SK-N-MC (cell line): ENCODE data around the gene PAX5.

Experiments used
- EZH2 ChIP-seq: fragments of 200-600 bp; sonication (generic); IDR thresholded peaks from one replicate; pipeline ENCODE4 v1.6.1; 2017; ENCODE audit warnings: antibody characterized with exemption
- POLR2AphosphoS5 ChIP-seq: IDR thresholded peaks from 2 replicates; pipeline ENCODE4 v1.6.1; 2012; ENCODE audit warnings: mild to moderate bottlenecking, low read depth, low read length, borderline replicate concordance

DNA sequence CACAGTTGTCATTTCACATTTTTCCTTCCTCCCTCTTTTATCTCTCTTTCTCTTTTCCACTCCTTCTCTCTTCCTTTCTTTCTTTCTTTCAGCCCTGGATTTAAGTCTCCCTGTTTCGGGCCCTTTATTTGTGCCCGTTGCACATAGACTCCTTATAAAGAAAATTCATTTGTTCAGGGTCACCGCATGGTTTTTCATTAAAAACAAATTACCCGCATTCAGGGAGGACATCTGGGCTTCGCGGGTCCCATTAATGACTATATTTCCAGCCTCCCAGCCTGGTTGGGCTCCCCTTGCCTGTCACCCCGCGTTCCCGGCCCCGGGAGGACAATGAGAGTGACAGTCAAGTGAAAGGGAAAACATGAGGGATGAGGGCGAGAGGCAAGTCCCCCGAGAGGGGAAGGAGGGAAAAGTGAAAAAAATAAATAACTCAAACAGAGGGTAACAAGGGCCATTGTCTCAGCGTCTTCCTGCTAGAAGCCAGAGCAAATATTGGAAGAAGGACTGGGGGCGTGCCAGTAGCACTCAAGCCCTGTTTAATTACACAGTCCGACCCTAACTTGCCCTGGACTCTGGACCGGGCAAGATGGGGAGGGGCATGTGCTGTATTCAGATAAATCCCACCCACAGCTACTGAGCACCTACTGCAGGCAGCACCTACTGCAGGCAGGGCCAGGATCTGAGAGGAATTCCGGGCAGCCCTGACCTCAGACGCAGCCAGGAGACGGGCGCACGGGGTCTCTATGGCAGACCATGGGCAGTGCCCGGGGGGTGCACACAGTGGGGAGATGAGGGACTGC is 166.2 kb downstream of the PAX5 start:
- TF ChIP-seq POLR2AphosphoS5 (no peak), EZH2 (no peak)
